A673 (cell line): Measurements from ENCODE around the gene TSPAN4. TPM values are rescaled to one million over a fixed set of nuclear protein-coding genes. Genes with fewer than 3 reads are reported as not detected.
A peak's percentile ranks its signal among the peaks of the same experiment; 100 is the strongest.

ENCODE experiments used
- BruUV-seq: library from RNA; stranded (reverse); fragments of 400-500 nt; replicated peaks from 2 replicates; lab custom pipeline; 2021; lab: Mats Ljungman, UMichigan
- CTCF ChIA-PET: fragments of 300-600 bp; sonication (Branson Sonifier 250); formaldehyde crosslinking; loops from one replicate; lab custom pipeline; 2022; ENCODE audit warnings: antibody characterized with exemption; lab: Charles Lee
- POLR2A ChIA-PET: fragments of 300-600 bp; sonication (Branson Sonifier 250); formaldehyde crosslinking; loops from one replicate; lab custom pipeline; 2022; ENCODE audit warnings: antibody characterized with exemption; ENCODE audit not compliant: low non-redundant PET; lab: Charles Lee
- DNase-seq: peaks from one replicate; pipeline ENCODE4 v3.0.0-alpha.2; 2015; ENCODE audit warnings: low spot score
- H3K27ac ChIP-seq: fragments of 200-600 bp; sonication (generic); 2 replicates; pipeline ENCODE4 v1.5.1; 2016; ENCODE audit warnings: mixed run types, low read depth, mild to moderate bottlenecking, mixed read lengths, antibody characterized with exemption, low read length; ENCODE audit not compliant: poor library complexity, severe bottlenecking
- H3K27me3 ChIP-seq: fragments of 200-600 bp; sonication (generic); replicated peaks from 2 replicates; pipeline ENCODE4 v1.6.1; 2017; ENCODE audit warnings: mixed run types, low read depth, mild to moderate bottlenecking, mixed read lengths, antibody characterized with exemption, low read length; ENCODE audit not compliant: insufficient read depth, poor library complexity
- H3K36me3 ChIP-seq: fragments of 200-600 bp; sonication (generic); 2 replicates; pipeline ENCODE4 v1.6.1; 2016; ENCODE audit warnings: mixed run types, mild to moderate bottlenecking, mixed read lengths, antibody characterized with exemption, low read length; ENCODE audit not compliant: insufficient read depth, poor library complexity, severe bottlenecking
- H3K4me1 ChIP-seq: fragments of 200-600 bp; sonication (generic); 2 replicates; pipeline ENCODE4 v1.6.1; 2017; ENCODE audit warnings: mixed run types, mild to moderate bottlenecking, mixed read lengths, antibody characterized with exemption, low read length; ENCODE audit not compliant: insufficient read depth, poor library complexity, severe bottlenecking
- H3K4me3 ChIP-seq: fragments of 200-600 bp; sonication (generic); 2 replicates; pipeline ENCODE4 v1.5.1; 2016; ENCODE audit warnings: low read depth, mixed run types, mild to moderate bottlenecking, mixed read lengths, low read length; ENCODE audit not compliant: poor library complexity, severe bottlenecking
- H3K9me3 ChIP-seq: fragments of 200-600 bp; sonication (generic); 2 replicates; pipeline ENCODE4 v1.6.1; 2016; ENCODE audit warnings: mixed run types, low read depth, mild to moderate bottlenecking, mixed read lengths, antibody characterized with exemption, low read length; ENCODE audit not compliant: poor library complexity, severe bottlenecking
- CTCF ChIP-seq: fragments of 300-800, 200-600 bp; sonication (generic); conservative IDR thresholded peaks from 2 replicates; pipeline ENCODE4 v1.5.1; 2017; ENCODE audit warnings: low read depth, mild to moderate bottlenecking, antibody characterized with exemption, low read length, moderate library complexity, mixed read lengths
- EZH2 ChIP-seq: fragments of 200-600 bp; sonication (generic); IDR thresholded peaks from 2 replicates; pipeline ENCODE4 v1.6.1; 2017; ENCODE audit warnings: borderline replicate concordance, low read depth, mild to moderate bottlenecking, mixed read lengths, antibody characterized with exemption, low read length; ENCODE audit not compliant: poor library complexity, severe bottlenecking
- intact Hi-C: fragments of 100-400 bp; cut with micrococcal nuclease; formaldehyde crosslinking; loops from one replicate; pipeline ENCODE4 v1.10.0; 2022; ENCODE audit not compliant: unreplicated experiment
- total RNA-seq: library from RNA; stranded (reverse); gene quantifications from 2 replicates; pipeline ENCODE4 v1.2.3, GENCODE V29; 2021

The TSPAN4 gene
- total RNA-seq, 1 experiment from 2014 or later, result 17.5 TPM

- peak overlapping the region; percentile 91 for H3K4me3 ChIP-seq
- intact Hi-C loops, result no loop called here
- no peak for TF ChIP-seq EZH2
- TF ChIP-seq CTCF, result no peak
Measured at GRCh38 chr11:909406-909805, 66.8 kb downstream of the TSPAN4 start.

GRCh38 chr11:910044-910588, 67.5 kb downstream of the TSPAN4 start:
- CTCF ChIA-PET, result no interaction called here
- Histone ChIP-seq H3K27ac (peak overlapping the region; percentile 76), H3K27me3 (no peaks in the 10 kb centered on the region), H3K9me3 (no peaks in the 10 kb centered on the region), H3K4me3 (peak overlapping the region; percentile 91), H3K4me1 (peaks cover 9% of the 10 kb centered on the region), H3K36me3 (no peaks in the 10 kb centered on the region)
- intact Hi-C loops, result no loop called here
- POLR2A ChIA-PET, result no interaction called here
- no peak for DNase-seq
- BruUV-seq, result no TSS peak
- TF ChIP-seq CTCF, result no peak

More at GRCh38 chr11:909406-909805, 66.8 kb downstream of the TSPAN4 start:
- H3K4me1 ChIP-seq, result peaks cover 9% of the 10 kb centered on the region
- ChIA-PET CTCF (no interaction called here), POLR2A (no interaction called here)
- H3K9me3 ChIP-seq, result no peaks in the 10 kb centered on the region
- BruUV-seq, result no TSS peak
- no peaks in the 10 kb centered on the region for H3K36me3 ChIP-seq
- H3K27me3 ChIP-seq, result no peaks in the 10 kb centered on the region
- no peak overlapping the region for H3K27ac ChIP-seq
- DNase-seq, result no peak

GRCh38 chr11:910589-911030, 68.0 kb downstream of the TSPAN4 start, which contains the start of gene CHID1:
Gene CHID1 (minus strand): TSS chr11:910810. CDS start chr11:904816, 5,994 bp downstream.
- ChIA-PET CTCF (no interaction called here), POLR2A (no interaction called here)
- peak within 1 kb of the TSS; percentile 91 for H3K4me3 ChIP-seq
- DNase-seq, result peak; percentile 82
- H3K4me1 ChIP-seq, result peaks cover 9% of the 10 kb centered on the region
- no TSS peak for BruUV-seq
- intact Hi-C loops, result no loop called here
- H3K27me3 ChIP-seq, result no peaks in the 10 kb centered on the region
- no peaks in the 10 kb centered on the region for H3K9me3 ChIP-seq
- TF ChIP-seq EZH2 (no peak), CTCF (no peak)
- H3K27ac ChIP-seq, result peak within 1 kb of the TSS; percentile 77
- H3K36me3 ChIP-seq, result no peaks in the 10 kb centered on the region
